ENCODE data around the gene USP27X. TPM values are rescaled to one million over a fixed set of nuclear protein-coding genes. Genes with fewer than 3 reads are reported as not detected.

The USP27X gene
- total RNA-seq, 1 donor from 2014 or later: 2.7 TPM

GRCh38 chrX:49910344-49910743 is 31.1 kb downstream of the USP27X start:
- Histone ChIP-seq H3K36me3 (ENCODE audit: insufficient read depth, low read length) (no peaks in the 10 kb centered on the region), H3K4me2 (ENCODE audit: low read length) (no peak overlapping the region), H3K4me1 (ENCODE audit: insufficient read depth, low read length) (no peaks in the 10 kb centered on the region), H3K9ac (ENCODE audit: low read length) (no peak overlapping the region), H3K27ac (ENCODE audit: low read depth, low read length) (no peak overlapping the region), H3K79me2 (ENCODE audit: insufficient read depth, low read length) (no peaks in the 10 kb centered on the region), H3K9me3 (ENCODE audit: insufficient read depth, low read depth, low read length) (no peaks in the 10 kb centered on the region), H2AFZ (ENCODE audit: low read depth, low read length) (no peak overlapping the region), H3K4me3 (ENCODE audit: insufficient read depth, low read depth, low read length) (no peak overlapping the region), H3K27me3 (ENCODE audit: insufficient read depth, low read length) (no peaks in the 10 kb centered on the region), H4K20me1 (ENCODE audit: insufficient read depth, low read length) (no peaks in the 10 kb centered on the region)
- Mint-ChIP-seq H3K27ac (ENCODE audit: unreplicated experiment) (no peak overlapping the region), H3K4me1 (ENCODE audit: low read depth, unreplicated experiment) (no peaks in the 10 kb centered on the region), H3K9me3 (ENCODE audit: unreplicated experiment) (no peaks in the 10 kb centered on the region), H3K27me3 (ENCODE audit: low read depth, unreplicated experiment) (peaks cover 3% of the 10 kb centered on the region), H3K4me3 (ENCODE audit: unreplicated experiment) (no peak overlapping the region), H3K36me3 (ENCODE audit: low read depth, unreplicated experiment) (no peaks in the 10 kb centered on the region)
- TF ChIP-seq EZH2 (IDR thresholded peaks at IDR 0.05; ENCODE audit: insufficient read depth, low read length) (no peak), CTCF (IDR thresholded peaks at IDR 0.05; ENCODE audit: insufficient read depth, low read depth, low read length) (no peak)
- no peak for FAIRE-seq
- no peak for DNase-seq (ENCODE audit: low read depth)

GRCh38 chrX:49912086-49912485 is 32.8 kb downstream of the USP27X start:
- Histone ChIP-seq H2AFZ (ENCODE audit: low read depth, low read length) (no peak overlapping the region), H3K4me3 (ENCODE audit: insufficient read depth, low read depth, low read length) (no peak overlapping the region), H3K79me2 (ENCODE audit: insufficient read depth, low read length) (no peaks in the 10 kb centered on the region), H3K9ac (ENCODE audit: low read length) (no peak overlapping the region), H4K20me1 (ENCODE audit: insufficient read depth, low read length) (no peaks in the 10 kb centered on the region), H3K9me3 (ENCODE audit: insufficient read depth, low read depth, low read length) (no peaks in the 10 kb centered on the region), H3K27ac (ENCODE audit: low read depth, low read length) (no peak overlapping the region), H3K27me3 (ENCODE audit: insufficient read depth, low read length) (no peaks in the 10 kb centered on the region), H3K36me3 (ENCODE audit: insufficient read depth, low read length) (no peaks in the 10 kb centered on the region), H3K4me2 (ENCODE audit: low read length) (no peak overlapping the region), H3K4me1 (ENCODE audit: insufficient read depth, low read length) (no peaks in the 10 kb centered on the region)
- peaks cover 3% of the 10 kb centered on the region for H3K27me3 Mint-ChIP-seq (ENCODE audit: low read depth, unreplicated experiment)
- H3K4me1 Mint-ChIP-seq (ENCODE audit: low read depth, unreplicated experiment): no peaks in the 10 kb centered on the region
- no peak for FAIRE-seq
- DNase-seq (ENCODE audit: low read depth): no peak
- H3K4me3 Mint-ChIP-seq (ENCODE audit: unreplicated experiment): no peak overlapping the region
- no peaks in the 10 kb centered on the region for H3K36me3 Mint-ChIP-seq (ENCODE audit: low read depth, unreplicated experiment)
- H3K9me3 Mint-ChIP-seq (ENCODE audit: unreplicated experiment): no peaks in the 10 kb centered on the region
- TF ChIP-seq CTCF (IDR thresholded peaks at IDR 0.05; ENCODE audit: insufficient read depth, low read depth, low read length): no peak
- no peak for TF ChIP-seq EZH2 (IDR thresholded peaks at IDR 0.05; ENCODE audit: insufficient read depth, low read length)
- no peak overlapping the region for H3K27ac Mint-ChIP-seq (ENCODE audit: unreplicated experiment)

GRCh38 chrX:49912861-49913260 is 33.6 kb downstream of the USP27X start:
- no peak overlapping the region for H3K27ac Mint-ChIP-seq (ENCODE audit: unreplicated experiment)
- no peak overlapping the region for H2AFZ ChIP-seq (ENCODE audit: low read depth, low read length)

More at GRCh38 chrX:49912861-49913260, 33.6 kb downstream of the USP27X start:
- H3K27ac ChIP-seq (ENCODE audit: low read depth, low read length): no peak overlapping the region
- peaks cover 3% of the 10 kb centered on the region for H3K27me3 Mint-ChIP-seq (ENCODE audit: low read depth, unreplicated experiment)
- no peak overlapping the region for H3K4me3 Mint-ChIP-seq (ENCODE audit: unreplicated experiment)
- TF ChIP-seq EZH2 (IDR thresholded peaks at IDR 0.05; ENCODE audit: insufficient read depth, low read length) (no peak), CTCF (IDR thresholded peaks at IDR 0.05; ENCODE audit: insufficient read depth, low read depth, low read length) (no peak)
- FAIRE-seq (no peak), DNase-seq (ENCODE audit: low read depth) (no peak)
- H3K79me2 ChIP-seq (ENCODE audit: insufficient read depth, low read length): no peaks in the 10 kb centered on the region
- no peaks in the 10 kb centered on the region for H3K36me3 ChIP-seq (ENCODE audit: insufficient read depth, low read length)
- no peak overlapping the region for H3K4me2 ChIP-seq (ENCODE audit: low read length)
- no peaks in the 10 kb centered on the region for H3K9me3 ChIP-seq (ENCODE audit: insufficient read depth, low read depth, low read length)
- H3K4me3 ChIP-seq (ENCODE audit: insufficient read depth, low read depth, low read length): no peak overlapping the region
- no peaks in the 10 kb centered on the region for H3K4me1 ChIP-seq (ENCODE audit: insufficient read depth, low read length)
- H3K9me3 Mint-ChIP-seq (ENCODE audit: unreplicated experiment): no peaks in the 10 kb centered on the region
- no peak overlapping the region for H3K9ac ChIP-seq (ENCODE audit: low read length)
- no peaks in the 10 kb centered on the region for H3K27me3 ChIP-seq (ENCODE audit: insufficient read depth, low read length)
- H3K36me3 Mint-ChIP-seq (ENCODE audit: low read depth, unreplicated experiment): no peaks in the 10 kb centered on the region
- no peaks in the 10 kb centered on the region for H3K4me1 Mint-ChIP-seq (ENCODE audit: low read depth, unreplicated experiment)
- H4K20me1 ChIP-seq (ENCODE audit: insufficient read depth, low read length): no peaks in the 10 kb centered on the region

Data from astrocyte (in vitro differentiated cells and primary cell).